CD1c-positive myeloid dendritic cell (primary cell): ENCODE data around the gene BPIFB3.
"Not testable (repeated sequence)": the region's sequence is repeated elsewhere in the genome, so short reads cannot be mapped to it uniquely, and the experiment has no call there.

Experiments
- DNase-seq: peaks from one replicate; pipeline ENCODE4 v3.0.0-alpha.2; 2016; ENCODE audit errors: extremely low spot score

Gene BPIFB3

GRCh38 chr20:33119725-33120720, 66.3 kb downstream of the BPIFB3 start:
- DNase-seq, result no peak

- no peak for DNase-seq
These were observed 67.2 kb downstream of the BPIFB3 start for GRCh38 chr20:33120934-33121333.

GRCh38 chr20:33122297-33122696, 68.6 kb downstream of the BPIFB3 start:
- DNase-seq, result not testable (repeated sequence)
